OCI-M2 (cell line): ENCODE data around the gene NCR3LG1.
A peak's percentile ranks its signal among the peaks of the same experiment; 100 is the strongest.

ENCODE experiments used
- DNase-seq: peaks from one replicate; lab custom pipeline; 2025; ENCODE audit not compliant: unreplicated experiment; lab: John Stamatoyannopoulos, UW

NCR3LG1 gene, protein sequence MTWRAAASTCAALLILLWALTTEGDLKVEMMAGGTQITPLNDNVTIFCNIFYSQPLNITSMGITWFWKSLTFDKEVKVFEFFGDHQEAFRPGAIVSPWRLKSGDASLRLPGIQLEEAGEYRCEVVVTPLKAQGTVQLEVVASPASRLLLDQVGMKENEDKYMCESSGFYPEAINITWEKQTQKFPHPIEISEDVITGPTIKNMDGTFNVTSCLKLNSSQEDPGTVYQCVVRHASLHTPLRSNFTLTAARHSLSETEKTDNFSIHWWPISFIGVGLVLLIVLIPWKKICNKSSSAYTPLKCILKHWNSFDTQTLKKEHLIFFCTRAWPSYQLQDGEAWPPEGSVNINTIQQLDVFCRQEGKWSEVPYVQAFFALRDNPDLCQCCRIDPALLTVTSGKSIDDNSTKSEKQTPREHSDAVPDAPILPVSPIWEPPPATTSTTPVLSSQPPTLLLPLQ

DNA sequence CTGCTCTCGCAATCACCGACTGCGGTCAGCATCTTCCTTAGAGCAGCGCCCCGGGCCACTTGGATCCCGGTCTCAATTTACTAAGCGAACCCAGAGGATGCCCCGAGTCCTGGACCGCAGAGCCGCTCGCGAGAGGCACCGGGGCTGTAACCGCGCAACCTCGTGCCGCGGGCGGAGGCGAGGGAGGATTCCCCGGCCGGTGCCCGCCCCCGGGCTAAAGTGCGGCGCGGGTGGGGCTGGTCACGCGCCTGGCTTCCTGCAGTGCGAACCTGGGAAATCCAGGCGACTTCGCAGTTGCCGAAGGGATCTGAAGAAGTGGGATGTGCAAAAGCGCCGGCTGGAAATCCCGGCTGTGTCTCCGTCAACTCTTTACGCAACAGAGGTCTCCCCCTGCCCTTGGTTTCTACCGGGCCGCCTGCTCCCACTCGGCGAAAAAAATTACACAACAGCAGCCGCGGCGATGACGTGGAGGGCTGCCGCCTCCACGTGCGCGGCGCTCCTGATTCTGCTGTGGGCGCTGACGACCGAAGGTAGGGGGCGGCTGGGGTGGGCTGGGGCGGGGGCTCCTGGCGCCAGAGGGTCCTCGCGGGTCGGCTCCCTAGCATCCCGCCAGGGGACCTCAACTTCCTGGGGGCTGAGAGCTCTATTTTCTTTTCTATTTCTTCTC is at the start of gene NCR3LG1:
NCR3LG1 (plus strand) TSS at position 291 of the 667 bp plus-strand sequence; CDS start at position 461, 170 bp downstream.
- no peak for DNase-seq

DNA sequence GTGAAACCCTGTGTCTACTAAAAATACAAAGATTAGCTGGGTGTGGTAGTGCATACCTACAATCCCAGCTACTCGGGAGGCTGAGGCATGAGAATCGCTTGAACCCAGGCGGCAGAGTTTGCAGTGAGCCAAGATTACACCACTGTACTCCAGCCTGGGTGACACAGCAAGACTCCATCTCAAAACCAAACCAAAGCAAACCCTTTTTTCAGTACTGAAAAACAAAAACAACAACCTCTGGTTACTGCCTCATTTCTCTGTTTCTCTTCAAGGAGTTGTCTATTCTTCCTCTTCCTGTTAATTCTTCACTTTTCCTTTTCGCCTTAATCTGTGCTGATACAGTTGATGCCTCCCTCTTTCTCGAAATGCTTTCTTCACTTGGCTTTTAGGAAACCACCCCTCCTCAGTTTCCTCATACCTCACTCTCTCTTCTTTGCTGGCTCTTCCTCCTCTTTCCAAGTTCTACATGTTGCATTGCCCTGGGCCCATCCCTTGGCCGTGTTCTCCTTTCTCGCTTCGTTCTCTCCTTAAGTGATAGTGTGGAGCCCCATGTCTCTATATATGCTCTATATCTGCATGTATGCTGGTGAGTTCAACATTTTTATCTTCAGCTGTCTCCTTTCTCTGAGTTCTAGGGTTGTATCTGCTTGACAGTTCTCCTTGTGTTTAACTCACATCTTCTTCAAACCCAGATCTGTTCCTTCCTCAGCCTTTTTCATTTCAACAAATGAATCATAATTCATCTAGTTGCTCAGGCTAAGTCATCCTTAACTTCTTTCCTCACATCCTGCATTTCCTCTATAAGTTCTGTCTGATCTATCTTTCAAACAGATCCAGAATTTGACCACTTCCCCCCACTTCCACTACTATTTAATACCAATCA is 38.0 kb upstream of the NCR3LG1 start:
- no peak for DNase-seq

DNA sequence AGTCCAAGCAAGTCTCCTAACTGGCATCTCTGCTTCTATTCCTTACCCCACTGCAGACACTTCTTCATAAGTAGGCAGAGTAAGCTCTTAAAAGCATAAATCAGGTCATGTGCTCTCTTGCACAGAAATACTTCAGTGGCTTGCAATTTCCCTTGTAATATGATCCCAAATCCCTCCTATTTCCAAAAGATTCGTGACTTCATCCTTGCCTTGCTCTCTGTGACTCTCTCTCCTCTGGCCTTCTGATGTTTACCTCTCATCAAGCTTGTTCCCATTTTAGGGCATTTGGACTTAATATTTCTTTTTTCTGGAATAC is 37.4 kb upstream of the NCR3LG1 start:
- DNase-seq = no peak

DNA sequence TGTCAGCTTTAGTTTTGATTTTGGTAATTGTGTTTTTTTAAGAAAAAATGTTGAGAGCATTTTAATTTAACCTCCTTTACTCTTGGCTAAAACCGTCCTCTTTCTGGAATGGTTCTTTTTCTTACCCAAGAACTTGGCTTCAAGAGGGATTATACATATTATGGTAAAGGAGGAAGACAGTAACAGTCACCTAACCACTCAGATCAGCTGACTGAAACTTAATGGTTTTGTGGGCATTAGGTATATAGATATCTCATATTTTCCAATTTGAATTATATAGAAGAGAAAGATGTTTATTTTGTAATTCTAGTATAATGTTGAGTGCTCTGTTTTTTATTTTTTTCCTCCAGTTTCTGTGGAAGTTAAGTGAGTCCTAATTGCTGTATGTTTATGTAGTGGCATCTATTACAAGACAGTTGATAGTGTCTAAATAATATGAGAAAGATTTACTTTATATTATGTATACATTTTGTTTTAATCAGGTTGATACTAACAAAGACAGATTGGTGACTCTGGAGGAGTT is 36.6 kb upstream of the NCR3LG1 start:
- DNase-seq = no peak

DNA sequence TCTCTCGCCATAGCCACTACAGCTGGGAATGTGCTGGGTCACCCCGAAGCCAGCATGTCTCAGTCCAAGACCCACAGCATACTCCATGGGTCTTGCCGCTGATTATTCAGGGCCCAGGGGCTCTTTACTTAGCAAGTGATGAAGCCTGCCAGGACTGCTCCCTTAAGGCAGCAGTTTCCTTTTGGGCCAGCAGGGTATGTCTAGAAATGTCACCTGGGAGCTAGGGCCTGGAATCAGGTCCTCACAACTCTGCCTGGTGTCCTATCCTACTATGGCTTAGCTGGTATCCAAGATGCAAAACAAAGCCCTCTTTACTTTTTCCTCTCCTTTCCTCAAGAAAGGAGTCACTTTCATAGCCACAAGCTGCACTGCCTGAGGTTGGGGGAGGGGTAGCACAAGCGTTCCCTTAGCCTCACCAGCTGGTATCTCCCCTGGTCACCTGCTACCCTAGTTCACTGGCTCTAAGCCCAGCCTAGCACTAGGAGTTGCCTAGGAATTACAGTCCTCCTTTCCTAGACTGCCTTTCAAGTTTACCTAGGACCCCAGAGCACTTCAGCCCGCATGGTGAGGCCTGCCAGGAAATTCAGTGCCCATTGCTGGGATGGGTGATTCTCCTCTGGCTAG is 22.6 kb upstream of the NCR3LG1 start:
- DNase-seq = no peak

DNA sequence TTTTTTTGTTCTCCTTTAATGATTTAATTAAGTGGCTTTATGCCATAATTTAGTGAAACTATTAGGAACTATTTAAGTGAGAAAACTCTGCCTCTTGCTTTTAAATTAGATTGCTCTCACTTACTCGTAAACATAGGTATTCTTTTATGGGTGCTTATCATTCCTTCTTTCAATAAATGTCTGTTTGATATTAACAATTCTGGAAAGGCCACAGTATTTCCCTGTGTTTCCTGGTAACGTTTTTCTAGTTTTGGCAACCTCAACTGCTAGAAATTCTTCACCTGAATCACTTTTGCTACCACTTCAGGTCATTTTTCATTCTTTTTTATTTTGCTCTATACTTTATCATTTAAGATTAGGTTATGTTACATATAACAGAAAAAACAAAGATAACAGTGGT is 19.9 kb upstream of the NCR3LG1 start:
- no peak for DNase-seq

DNA sequence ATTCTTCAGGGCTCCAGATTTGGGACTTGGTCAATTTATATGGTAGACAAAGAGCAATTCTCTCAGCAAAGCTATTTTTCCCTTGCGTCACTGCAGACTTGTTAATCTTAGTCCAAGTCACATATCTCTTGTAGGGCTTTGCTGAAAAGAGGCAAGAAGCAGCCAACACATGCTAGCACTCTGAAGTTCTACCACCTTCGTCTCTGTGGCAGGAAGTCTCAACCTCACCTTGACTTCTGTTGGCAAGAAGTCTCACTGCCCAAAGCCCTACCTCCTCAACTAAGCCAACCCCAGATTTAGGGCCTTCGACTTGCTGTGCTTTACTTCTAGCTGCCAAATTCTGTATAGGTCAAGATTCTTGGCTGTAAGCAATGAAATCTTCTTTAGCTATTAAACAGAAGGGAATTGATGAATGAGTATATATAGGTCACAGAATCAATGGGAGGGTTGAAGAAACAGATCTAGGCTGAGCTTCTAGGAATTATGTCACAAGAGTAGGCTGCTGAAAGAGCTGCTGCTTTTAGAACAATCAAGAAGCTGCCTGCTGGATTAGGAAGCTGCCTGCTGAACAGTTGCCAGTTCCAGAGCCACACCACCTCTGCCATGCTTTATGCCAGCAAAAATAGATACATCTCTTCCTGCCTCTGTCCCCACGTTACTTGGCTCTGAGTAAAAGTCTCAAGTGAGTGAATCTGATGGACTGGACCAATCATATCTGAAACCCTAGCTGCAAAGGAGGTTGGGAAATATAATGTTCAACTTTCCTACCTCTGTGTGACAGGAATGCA is 17.6 kb upstream of the NCR3LG1 start:
- no peak for DNase-seq

DNA sequence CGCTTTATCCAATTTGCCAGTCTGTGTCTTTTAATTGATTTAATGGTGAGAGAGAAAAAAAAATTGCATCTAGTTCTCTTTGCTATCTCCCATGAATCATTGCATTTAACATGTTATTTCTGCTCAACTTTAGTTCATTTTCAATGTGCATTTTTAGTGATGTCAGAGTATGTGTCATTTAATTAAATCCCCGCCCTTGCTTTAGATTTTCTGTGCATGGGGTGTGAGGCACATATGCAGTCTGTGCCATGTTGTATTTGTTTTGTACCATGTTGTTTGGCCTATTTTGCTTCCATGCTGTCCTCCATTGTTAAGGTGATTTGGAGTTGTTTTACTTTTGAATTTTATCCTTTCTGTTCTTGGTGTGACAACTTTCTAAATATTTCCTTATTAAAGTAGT is 8.3 kb upstream of the NCR3LG1 start:
- no peak for DNase-seq

DNA sequence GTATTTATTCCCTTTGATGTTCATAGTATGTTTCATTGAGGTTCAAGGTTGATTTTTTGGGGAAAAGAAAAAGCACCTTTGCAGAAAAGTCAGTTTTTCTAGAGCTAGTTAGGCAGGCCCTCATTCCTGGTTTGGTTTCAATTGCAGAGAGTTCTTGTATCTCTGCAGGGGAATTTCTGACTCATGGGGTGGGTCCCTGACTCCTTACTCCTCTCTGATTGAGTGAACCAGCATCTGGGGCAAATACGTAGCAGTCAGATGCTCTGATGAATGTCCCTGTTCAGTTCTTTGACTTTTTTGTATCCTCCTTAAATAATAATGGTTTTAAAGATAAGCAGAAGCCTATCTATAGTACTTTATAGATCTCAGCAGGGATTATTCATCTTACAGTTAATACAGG is 7.7 kb upstream of the NCR3LG1 start:
- DNase-seq = no peak

DNA sequence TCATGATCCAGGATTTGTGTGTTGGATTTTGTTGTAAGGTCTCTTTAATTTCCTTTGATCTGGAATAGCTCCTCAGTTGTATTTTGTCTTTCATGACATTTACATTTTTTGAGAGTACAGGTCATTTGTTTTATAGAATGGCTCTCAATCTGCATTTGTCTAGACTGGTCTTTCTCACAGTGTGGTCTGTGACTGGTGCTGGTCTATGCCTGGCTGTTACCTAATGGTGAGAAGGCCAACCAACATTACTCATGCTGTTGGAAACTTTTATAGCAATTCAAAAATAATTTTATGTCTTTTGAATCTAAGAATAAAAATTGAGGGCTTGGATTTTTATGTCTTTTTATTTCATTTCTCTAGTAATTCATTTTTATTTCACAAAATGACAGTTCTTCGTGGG is 3.9 kb upstream of the NCR3LG1 start:
- no peak for DNase-seq

DNA sequence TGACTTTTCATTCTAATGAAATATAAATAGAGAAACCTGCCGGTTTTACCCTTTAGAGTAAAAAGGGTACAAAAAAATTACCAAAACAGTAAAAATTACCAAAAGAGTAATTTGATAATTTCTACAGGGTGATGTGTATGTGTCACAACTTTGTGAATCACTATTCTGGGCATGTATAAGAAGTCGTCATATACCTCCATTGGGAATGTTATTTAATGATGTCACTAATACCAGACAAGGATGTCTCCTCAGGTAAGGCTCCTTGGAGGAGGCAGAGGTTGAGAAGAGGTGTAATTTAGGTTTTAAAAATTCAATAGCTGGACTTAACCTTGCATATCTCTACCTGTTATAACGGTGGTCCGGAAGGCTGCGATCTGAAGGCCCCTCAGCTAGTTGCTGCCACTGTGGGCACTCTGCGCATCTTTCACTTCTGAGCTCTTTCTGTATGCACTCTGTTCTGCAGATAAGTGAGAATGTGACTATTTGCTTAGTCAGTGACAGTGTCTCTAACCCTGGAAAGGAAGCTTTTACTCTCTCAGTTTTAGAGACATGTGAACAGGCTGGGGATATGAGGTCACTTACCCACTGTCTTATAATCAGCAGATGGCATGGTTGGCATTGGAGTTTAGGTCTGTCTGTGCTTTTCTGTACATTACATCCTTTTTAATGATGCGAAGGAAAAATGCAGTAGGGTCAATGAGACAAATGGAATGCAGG is 987 bp upstream of the NCR3LG1 start:
- DNase-seq = no peak

DNA sequence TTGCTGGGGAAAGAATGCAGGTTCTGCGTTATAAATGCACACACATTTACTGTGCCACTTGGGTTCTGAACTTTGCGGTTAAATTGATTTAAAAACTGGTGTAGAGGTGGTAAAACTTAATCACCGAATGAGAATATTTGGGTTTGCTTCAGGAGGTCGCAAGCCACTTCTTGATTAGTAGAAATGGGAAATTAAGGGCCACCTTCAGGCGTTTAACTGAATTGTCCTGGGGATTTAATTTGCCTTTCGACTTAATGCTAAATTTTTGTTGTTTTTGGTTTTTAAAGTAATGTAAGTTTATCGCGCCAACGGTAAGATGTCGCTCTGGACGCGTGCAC is 459 bp upstream of the NCR3LG1 start:
- no peak for DNase-seq

DNA sequence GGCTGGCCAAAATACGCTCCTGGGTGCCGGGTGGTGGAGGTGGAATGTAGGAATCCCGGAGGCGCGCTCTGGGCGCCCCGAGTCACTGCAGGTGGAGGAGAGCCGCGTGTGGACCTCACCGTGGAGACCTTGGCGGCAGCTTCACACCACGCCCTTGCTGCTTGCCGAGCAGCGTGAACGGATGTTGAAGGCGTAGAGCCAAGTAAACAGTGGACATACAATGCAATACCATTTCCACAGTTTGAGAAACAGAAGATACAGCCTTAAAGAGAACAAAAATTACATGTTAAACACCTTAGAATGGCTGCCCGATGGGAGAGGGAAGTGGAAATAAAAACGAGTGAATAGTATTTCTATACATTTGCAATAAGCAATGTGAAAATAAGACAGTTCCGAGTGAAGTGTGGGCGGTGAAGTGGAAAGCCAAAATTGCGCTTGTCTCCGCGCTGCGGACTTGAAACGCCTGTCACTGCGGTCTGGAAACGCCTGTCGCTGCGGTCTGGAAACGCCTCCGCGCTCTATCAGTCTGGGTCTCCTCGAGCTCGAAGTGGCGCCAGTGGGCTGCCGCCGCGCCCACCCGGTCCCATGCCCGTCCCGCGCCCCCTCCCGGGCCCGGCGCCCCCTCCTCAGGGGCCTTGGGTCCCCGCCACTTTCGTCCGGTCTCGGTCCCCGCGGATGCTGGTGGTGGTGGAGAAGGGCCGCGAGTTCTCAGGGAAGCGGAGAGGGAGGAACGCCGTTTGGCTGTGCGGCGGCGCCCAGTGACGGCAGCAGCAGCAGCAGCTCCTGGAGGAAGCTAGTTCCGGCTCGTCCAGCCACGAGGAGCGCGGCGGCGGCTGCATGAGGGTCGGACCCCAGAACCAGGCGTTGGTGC is 1.6 kb downstream of the NCR3LG1 start:
- no peak for DNase-seq

DNA sequence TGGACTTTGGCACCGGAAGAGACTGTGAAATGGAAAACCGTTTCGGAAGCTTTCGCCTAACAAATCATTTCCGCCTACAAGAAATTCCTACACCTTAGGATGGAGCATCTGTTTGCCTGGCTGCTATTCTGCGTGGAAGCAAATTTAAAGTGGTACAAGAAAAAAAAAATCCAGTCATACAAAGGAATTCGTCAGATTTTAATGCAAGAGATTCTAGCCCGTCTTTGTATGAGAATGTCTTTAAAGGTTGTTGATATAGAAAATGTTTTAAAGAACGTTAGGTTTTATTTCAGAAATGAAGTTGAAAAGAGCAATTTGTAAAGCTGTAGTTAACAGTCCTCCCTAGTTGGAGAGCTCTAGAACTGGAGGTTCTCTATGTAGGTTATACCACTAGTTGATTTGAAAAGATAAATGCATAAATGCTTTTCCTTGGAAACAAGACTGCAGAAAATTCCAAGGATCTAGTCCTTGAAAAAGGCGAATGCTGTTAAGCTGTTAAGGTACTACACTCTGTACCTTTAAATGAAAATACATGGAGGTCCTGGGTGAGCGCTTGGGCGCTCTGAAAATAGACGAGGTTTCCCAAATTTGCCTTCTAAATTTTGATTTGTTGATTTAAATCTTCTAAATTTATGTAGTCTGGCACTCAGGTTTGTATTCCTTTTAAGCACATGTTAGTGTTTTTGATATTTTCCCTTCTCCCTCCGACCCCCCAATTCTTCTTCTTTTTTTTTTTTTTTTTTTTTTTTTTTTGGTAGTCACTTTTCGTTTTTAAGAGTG is 2.4 kb downstream of the NCR3LG1 start:
- DNase-seq = no peak

DNA sequence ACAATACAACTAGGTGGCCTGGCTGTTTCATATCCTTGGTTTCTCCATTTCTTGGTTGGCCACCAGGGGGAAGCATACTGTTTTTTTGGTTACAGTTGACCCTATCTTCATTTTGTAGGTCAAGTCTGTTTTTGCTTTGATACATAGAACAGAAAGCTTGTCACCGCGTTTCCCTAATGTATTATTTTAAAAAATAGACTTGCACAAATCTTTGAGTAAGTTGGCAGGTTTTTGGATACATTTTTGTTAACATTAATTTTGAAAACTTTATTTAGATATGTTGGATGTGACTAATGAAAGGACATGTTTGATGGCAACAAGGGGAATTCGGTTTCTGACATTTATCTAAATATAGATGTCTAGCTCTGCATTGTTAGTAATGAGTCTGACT is 3.0 kb downstream of the NCR3LG1 start:
- DNase-seq = peak; percentile 27

DNA sequence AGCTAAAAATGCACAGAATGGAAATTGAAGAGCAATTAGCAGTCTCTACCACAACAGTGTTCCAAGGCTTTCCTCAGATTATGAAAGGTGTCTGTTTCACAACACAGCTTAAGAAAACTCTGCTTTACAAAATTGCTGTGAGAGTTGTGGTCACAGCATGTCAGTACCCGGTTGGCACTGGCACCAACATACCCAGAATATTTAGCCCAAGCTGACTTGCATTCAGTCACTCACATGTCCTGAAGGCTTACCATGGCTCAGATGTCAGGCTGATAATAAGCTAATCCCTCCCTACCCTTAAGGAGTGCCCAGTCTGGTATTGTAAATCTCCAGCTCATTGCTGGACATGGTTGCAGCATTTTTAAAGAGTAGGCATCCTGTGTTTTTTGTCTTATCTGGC is 14.9 kb downstream of the NCR3LG1 start:
- DNase-seq = no peak

DNA sequence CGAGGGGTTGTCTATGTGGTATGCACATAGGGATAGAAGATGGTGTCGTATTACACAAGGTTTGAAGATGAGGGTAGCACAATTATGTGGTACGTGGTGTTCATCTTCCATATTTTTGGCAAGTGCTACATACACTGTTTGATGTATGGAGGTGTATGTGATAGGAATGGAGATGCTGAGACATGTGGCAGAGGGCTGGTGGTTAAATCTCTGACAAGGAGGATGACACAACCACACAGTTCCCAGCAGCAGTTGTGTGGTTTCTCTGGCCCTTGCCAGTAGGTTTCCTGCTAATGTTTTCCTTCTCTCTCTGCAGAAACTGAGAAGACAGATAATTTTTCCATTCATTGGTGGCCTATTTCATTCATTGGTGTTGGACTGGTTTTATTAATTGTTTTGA is 17.0 kb downstream of the NCR3LG1 start:
- no peak for DNase-seq

DNA sequence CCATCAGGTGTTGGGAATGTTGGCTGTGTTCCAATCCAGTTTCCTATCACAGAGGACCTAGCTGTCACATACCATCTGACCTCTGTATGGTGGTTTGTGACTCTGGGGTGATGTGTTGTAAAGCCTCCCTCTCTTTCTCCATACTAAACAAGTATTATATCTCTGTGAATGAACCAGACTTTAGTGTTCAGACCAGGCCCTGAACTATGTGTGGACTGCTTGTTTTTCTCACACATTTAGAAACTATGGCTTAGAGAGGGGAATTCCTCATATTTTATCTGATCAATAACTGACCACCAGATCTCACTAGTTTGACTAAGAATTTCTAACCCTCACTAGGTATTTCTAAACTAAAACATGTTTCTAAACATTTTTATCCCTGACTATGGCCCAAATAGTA is 17.5 kb downstream of the NCR3LG1 start:
- DNase-seq = no peak
